ENCODE data around the gene C11orf71.

The C11orf71 gene

DNA sequence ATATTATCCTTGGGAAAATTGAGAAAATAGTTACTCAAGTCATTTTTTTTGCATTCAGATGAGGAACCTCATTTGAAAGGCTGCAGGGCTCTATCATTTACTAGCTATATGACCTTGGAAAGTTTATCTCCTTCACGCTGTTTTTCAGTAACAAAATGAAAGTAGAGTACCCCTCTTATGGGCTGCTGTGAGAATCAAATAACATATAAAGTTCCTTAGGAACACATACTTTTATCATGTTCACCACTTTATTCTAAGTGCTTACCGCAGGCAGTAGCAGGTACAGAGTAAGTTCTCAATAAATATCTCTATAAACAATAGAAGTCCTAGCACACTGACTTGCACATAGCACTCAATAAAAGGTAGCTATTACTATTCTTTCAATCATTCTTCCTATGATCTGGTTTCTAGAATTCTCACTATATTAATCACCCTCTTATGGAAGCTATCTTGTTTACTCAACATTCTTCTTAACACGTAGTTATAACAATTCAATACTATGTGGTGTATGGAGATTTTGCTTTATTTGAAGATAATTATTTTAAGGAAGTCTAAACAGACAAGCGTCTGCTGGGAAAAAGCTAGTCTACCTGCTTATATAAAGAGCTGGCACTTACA is 1.9 kb downstream of the C11orf71 start:
- no peak for DNase-seq

DNA sequence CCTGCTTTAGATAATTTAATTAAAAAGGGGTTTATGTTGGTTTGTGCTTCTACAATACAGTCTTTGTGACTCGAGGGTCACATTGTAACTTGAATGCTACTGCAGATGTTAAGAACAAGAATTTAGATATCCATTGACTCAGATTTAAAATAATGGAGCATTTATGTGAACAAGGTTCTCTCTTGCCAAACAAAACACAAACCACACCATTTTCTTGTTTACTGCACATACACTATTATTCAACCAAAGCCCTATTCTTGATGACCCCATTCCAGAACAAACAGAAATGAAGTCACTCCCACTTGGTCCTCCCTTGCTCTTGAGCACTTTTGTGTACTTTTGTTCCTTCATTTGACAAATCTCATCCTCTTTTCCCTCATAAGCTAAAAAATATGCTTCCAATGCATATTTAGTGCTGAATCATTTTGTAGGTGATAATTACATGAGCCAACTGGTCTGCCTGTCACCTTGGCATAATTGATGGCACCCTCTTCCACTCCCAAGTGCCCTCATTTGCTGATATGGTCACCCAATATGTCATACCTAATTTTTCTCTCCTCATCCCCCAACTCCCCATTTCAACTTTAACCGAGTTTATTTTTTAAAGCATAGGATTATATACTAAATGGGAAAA is 2.8 kb downstream of the C11orf71 start:
- DNase-seq: no peak

DNA sequence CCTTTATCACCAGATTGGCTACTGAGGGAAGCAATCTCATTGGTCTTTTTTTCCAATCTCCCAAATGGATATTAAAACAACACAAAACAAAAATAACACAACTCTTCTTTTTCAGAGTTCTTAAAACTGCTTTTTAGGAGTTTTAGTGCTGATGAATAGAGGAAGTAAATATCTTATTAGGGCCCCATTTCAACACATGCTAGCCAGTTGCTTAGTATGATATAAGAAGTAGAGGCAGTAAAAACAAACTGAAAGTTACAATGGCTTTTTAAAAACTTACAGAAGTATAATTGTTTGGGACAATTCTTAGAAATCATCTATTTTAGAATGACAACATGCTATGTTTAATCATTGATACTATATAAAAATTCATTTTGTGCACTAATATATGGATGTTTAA is 3.4 kb downstream of the C11orf71 start:
- DNase-seq: no peak

DNA sequence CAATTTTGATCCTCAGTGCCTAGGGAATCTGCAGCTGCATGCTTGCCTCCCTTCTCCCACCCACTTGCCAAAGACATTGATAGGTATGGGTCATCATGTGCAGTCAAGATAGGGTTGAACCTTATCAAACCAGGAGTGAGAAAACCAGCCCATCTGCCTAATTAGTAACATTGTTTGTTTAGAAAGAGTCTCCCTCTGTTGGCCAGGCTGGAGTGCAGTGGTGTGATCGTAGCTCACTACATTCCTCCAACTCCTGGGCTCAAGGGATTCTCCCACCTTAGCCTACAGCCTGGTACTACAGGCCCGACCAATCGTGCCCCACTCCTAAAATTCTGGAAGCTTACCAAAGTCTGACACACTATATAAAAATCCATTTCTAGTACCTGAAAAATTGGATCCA is 4.6 kb downstream of the C11orf71 start:
- DNase-seq: no peak

DNA sequence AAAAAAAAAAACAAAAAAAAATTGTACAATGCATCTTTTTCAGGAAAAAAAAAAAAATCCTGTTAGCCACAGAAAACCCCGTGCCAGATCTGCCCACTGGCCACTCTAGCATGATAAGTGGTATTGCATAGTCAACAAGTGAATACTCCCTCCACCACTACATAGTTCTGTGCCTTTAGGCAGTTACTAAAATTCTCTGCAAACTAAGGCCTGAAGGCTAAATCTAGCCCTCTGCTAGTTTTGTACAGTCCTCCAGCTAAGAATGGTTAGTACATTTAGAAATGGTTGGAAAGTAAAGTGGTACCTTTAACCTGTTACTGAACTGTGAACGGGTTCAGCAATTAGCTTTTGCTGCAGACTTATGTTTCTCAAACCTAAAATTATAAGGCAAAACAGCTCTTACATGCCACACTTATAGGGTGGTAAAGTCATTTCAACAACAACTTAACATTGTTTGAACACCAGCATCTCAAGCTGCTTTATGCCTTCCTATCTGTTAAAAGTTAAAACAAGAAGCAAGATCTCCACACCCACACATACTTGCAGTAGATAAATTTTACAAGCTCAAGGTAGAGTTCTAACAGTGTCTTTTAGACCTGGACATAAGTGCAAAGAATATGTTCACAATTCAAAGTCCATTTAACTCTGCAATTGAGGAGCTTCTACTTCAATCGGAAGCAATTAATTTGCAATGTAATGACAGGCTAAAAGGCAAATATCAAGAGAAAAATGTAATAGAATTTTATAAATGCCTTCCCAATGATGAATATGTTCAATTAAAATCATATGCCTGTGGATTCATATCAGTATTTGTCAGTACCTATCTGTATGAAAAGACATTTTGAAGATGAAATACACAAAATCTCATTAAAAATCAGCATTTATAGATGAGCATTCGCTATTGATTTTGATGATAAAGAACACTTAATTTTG is 7.3 kb downstream of the C11orf71 start:
- no peak for DNase-seq

DNA sequence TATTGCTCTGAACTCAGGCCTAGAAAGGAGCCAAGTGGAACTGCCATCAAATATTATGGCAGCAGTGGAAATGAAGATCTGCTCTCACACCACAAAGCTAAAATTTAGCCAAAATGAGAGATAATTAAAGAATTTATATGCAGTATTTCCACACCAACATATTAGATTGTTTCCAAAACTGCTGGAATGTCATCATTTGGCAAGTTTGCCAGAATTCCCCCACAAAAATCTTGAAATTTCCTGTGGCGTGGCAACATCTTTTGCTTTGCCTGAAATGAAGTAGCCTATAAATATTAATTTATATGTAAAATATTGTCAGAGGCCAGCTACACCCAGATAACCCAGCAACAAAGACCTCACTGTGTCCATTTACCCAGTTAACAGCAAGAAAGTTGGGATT is 13.8 kb downstream of the C11orf71 start:
- no peak for DNase-seq

DNA sequence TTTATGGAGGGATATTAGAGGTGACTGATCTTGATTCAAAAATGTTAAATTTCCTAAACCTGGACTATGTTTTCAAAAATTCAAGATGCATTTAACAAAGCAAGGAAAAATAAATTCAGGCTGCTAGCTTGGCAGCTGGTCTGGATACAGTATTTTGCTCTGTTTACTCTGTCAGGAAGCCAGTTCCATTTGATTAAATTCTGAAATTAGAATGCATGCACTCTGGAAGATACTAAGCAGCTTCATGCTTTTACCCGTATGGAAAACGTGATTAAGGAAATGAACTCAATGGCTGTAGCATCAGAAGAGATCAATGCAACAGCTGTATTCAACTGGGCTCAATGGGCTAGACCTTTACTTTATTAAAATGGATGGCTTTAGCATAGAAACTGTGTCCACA is 14.2 kb downstream of the C11orf71 start:
- no peak for DNase-seq

DNA sequence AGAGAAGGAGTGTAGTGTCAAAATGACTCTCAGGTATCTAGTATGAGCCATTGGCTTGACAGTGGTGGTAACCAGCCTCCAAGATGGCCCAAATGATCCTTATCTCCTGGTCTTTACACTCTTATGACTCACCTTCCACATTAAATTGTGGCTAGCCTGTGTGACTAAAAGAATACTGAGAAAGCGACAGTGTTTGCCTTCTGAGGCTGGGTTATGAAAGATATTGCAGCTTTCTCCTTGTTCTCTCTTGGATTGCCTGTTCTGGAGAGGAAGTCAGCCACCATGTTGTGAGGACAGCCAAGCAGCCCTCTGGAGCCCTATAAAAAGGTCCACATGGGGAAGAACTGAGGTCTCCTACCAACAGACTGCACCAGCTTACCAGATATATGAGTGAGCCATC is 15.8 kb downstream of the C11orf71 start:
- DNase-seq: no peak

DNA sequence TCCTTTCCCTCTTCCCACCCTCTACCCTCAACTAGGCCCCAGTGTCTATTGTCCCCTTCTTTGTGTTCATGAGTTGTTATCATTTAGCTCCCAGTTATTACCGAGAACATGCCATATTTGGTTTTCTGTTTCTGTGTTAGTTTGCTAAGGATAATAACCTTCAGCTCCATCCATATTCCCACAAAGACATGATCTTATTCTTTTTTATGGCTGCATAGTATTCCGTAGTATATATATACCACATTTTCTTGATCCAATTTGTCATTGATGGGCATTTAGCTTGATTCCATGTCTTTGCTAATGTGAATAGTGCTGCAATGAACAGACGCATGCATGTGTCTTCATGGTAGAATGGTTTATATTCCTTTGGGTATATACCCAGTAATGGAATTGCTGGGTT is 17.8 kb downstream of the C11orf71 start:
- DNase-seq: no peak

DNA sequence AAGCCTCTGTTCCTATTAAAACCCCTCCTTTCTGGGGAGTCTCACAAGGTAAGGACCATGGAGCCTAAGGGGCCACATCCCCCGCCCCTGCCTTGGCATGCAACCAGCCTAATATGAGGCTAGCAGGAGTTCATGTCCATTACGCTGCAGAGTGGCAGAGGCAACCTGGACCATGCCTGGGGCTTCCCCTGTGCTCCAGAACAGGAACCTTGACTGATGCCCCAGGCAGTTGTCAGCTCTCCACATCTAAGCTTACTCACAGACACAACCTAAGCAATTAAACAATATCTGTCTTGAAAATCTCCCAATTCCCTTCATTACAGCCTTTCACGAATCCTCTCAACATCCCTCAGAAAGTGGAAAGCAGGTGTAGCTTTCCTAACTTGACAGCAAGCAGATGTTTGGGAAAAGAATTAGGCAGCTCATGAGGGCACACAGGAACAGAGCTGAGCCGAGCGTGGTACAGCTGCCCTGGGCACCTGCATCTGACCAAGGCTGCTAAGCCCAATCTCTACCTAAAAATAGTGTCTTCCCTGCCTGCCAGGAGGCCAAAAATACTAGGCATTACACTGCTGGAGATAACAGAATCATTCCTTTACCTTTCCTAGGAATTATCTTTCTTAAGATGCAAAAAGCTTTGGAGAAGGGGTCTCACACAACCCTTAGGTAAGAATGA is 20.8 kb downstream of the C11orf71 start:
- DNase-seq: no peak

DNA sequence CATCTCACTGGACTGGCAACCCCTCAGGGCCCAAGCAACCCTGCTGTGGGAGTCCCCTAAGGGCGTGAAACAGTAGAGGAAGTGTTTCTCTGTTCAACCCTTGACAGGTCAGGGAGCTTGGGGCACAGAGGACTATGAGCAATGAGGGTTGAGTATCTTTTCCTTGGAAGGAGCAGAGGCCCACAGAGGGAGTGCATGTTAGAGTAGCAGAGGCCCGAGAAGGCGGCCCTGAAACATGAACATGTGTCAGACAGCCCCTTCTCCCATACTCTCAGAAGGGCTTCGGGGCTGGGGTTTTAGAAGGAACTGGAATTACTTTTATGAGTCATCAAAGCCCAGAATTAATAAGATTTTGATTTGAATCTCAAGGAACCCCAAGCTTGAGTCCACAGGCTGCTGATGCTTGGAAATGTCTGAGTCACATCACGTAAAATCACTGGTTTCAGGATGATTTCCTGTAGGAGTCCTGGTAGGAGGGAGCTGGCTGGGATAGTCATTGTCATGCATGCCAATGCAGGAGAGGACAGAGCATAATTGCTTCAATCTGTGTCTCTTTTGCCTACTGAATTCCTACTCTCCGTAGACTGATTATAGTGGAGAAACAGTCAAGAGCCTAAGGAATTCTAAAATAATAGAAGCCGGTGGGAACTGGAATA is 22.6 kb downstream of the C11orf71 start:
- DNase-seq: no peak

DNA sequence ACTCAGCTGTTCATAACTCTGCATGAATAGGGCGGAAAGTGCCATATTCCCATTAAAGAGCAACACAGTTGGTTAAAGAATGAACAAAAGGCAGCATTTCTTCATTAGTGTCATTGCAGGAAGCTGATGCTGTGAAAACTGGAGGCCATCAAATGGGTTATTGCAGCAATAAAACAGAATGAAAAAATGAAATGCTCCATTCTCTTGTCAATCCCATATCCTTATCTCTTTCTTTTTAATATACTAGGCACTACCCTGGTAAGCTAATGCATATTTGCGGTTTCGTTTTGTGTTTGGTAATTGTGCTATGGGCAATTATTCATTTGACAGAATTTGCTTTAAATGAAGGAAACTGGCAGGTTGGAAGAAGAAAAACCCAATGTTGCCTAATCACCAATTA is 25.3 kb downstream of the C11orf71 start:
- DNase-seq: no peak

DNA sequence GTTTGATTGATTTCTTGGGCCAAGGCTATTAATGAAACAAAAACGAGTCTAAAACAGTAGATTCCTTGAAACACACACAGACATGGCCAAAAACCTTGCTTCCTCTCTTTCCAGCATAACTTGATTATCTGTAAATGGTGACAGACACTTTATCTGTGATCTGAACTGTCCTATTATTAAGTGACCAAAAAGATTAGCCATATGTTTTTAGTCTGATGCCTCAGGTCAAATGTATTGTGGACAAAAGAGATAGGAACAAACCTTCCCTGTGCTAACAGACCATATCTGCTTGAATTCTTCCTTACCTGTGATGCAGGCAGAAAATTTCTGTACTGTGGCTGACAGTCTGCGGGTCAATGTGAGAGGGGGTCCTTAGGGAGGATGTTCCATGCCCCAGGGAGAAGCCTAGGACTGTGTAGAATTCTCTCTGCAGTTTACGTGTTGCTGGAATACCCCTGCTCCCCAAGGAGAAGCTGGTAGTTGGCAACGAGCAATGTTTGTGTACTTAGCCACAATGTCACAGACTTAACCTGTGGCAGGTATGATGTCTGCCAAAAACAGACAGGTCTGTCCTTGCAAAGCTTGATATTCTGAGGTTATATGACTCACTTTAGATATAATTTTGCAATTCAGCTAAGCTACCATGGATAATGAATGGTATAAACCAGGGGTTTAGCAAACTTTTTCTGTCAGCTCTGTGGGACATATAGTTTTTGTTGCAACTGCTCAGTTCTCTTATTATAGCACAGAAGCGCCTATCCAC is 31.2 kb downstream of the C11orf71 start:
- DNase-seq: no peak

DNA sequence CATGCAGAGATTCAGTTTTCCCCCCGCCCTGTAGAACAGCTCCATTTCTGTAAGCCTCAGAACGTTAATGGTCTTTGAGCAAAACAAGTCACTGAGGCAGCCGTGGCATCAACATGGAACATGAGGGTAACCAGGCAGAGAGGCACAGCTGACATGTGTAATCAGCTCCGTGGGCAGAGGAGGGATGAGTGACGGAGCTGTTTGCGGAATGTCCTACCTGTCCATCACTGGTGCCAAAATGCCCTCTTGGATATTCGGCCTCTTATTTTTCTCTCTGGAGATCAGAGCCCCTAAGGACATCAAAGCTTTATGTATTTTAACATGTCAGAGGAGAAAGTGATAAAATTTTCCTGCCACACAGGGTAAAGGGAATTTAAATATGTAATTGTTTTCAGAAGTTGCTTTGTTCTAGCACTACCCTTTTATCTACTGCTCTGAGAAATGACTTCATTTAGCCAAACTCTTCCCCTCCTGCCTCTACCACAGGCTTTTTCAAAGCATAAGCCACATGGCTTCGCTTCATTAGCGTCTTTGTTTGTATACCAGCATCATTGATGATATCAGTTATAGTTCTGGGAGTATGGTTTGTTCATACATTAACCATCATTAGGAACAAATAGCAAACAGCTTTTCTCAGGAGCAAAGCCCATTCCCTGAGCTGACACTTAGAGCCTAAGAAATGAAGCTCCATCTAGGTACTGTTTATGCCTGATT is 32.9 kb downstream of the C11orf71 start:
- DNase-seq: no peak

DNA sequence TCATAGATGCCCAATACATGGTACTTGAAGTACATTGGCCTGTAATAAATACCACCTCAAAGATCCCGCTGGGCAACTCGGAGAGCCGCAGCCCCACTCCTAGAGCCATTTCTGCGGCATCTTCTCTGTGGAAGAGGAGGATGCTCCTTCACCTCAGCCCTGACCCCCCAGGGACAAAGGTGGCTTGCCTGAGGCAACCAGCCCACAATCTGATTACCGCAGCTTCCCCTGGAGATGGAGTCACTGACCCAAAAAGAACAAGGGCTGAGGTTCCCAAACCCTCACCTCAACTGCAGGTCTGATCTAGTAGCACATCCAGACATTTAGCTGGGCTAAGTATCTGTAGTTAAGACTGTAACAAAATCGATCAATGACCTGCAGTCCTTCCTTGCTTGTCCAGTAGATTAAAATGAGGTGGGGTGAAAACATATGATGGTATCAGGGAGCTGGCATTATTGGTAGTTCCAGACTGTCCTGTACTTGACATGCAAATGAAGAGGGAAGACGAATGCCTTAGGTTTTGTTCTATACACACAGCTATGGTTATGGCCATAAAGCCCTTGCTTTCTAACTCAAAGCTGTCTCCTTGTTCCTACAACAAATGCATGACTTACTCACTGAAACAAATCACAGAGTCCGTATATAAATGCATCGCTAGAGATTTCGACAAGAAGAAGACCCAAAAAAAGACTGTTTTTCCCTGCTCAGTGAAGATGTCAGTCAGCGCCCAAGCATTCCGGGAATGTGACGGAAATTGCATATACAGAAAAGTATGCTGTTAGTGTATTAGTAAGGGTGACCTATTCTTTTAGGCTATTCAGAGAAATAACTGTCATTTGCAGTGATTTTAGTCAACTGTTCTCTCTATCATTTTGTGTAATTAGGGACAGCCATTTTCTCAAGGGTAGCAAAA is 33.7 kb downstream of the C11orf71 start:
- no peak for DNase-seq

DNA sequence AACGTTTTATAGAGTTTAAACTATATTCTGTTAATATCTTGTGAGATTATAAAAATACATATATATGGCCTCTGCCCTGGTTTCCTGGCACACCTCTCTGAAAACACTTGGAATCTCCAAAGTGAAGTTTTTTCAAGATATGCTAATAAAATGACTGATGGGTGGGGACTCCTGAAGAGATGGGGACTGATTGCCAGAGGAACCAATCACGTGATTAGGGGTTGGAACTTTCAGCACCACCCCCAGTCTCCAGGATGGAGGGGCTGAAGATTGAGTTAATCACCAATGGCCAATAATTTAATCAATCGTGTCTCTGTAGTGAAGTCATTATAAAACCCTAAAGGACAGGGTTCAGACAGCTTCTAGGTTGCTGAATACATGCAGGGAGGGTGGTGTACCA is 37.4 kb downstream of the C11orf71 start:
- DNase-seq: no peak

DNA sequence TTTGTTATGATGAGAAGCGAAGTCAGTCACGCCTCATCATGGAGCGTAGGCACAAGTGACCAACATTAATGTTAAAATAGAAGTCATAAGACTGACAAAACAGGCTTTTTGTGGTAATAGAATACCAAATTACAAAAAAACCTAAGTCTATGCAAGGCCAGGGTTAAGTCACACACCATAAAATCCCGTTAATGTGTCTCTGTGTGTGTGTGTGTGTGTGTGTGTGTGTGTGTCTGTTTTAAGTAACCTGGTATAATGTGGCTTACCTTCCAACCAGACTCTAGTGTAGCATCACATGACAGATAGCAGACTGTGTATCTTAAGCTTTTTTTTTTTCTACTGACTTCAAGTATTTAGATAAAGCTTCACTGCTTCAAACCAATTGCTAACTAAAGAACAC is 38.0 kb downstream of the C11orf71 start:
- DNase-seq: no peak

DNA sequence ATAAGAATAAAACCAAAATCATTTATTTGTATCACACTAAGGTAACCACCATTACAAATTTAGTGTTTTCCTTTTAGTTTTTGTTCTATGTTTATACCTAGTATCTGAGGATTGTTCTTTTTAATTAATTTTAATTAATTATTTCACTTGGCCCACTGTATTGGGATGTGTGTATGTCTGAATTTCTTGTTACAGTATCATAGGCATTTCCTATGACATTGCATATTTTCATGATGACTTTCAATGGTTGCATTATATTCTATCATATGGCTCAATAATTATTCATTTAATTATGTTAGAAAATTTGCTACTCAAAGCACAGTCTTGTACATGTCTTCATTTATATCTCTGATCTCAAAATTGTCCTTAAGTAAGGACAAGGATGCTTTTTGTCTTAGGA is 41.0 kb downstream of the C11orf71 start:
- DNase-seq: no peak

DNA sequence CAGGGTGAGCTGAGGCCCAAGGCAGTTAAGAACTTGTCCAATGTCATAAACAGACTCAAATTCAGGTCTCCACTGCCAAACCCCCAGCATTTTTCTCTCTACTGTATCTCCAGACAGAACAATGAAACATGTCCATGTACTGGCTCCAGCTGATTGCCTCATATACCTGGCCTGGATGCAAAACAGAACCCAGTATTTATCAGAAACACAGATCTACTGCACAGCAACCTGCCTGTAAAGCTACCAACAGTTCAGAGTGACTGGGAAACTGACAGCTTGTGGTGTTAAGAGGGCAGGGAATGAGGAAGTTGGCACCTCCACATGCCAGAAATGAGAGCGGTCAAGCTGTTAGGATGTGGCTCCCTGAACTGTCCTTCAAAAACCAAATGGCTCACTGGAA is 41.6 kb downstream of the C11orf71 start:
- no peak for DNase-seq

DNA sequence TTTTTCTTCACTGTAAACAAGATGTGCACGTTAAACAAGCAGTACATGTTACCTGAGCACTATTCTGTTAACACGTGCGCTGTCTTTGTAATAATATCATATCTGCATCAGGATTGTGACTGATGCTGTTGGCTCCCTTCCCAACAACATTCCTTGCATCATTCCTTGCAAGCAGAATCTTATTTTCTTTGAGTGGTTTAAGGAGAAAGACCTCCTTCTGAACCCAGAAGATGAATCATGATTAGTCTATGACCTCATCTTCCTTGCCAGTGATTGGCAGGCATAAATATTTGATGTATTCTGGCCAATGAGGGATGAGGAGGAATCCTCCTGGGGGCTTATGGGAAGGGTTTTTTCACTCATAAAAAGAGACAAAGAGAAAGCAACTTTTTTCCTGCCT is 46.2 kb downstream of the C11orf71 start:
- DNase-seq: no peak

All from CD4-positive, alpha-beta T cell treated with Interleukin-6 for 4 hours (primary cell).